HCT116 (cell line): ENCODE data around the gene TTC19. TPM values are rescaled to one million over a fixed set of nuclear protein-coding genes. Genes with fewer than 3 reads are reported as not detected.

Experiments
- ATAC-seq: fragments of 200-7000 bp; cut with Tn5 transposase; 2 replicates; pipeline ENCODE4 v1.9.1; 2020; ENCODE audit warnings: mild to moderate bottlenecking, moderate library complexity
- BruUV-seq: library from RNA; stranded (reverse); fragments of 400-500 nt; replicated peaks from 2 replicates; lab custom pipeline; 2021; lab: Mats Ljungman, UMichigan
- CTCF ChIA-PET: fragments of 300-600 bp; sonication (Branson Sonifier 250); formaldehyde crosslinking; loops from one replicate; lab custom pipeline; 2021; ENCODE audit warnings: antibody characterized with exemption; lab: Charles Lee
- POLR2A ChIA-PET: fragments of 300-600, 350-600 bp; sonication (Branson Sonifier 250); formaldehyde crosslinking; loops from one replicate; lab custom pipeline; 2021; ENCODE audit warnings: antibody characterized with exemption; lab: Charles Lee
- RAD21 ChIA-PET, 2 experiments: fragments of 300-600 bp; sonication (Branson Sonifier 250); formaldehyde crosslinking; loops; one replicate each; lab custom pipeline; 2023; ENCODE audit warnings: low total read pairs in 2 of 2; ENCODE audit not compliant: uncharacterized antibody in 2 of 2, unreplicated experiment in 2 of 2, low non-redundant PET in 1 of 2; lab: Charles Lee
- DNase-seq: peaks from one replicate; pipeline ENCODE4 v3.0.0-alpha.2; 2010; ENCODE audit warnings: low read depth, low spot score
- H2AFZ ChIP-seq: fragments of 200-600 bp; shearing (Covaris generic), sonication (generic); 2 replicates; pipeline ENCODE4 v1.6.1; 2017; ENCODE audit warnings: low read depth, mixed run types, mixed read lengths, antibody characterized with exemption, low read length; ENCODE audit not compliant: poor library complexity, severe bottlenecking
- H3K27ac ChIP-seq: 2 replicates; pipeline ENCODE4 v1.5.1; 2012; ENCODE audit warnings: low read depth, low read length
- H3K27me3 ChIP-seq: fragments of 200-600 bp; sonication (generic); 2 replicates; pipeline ENCODE4 v1.6.1; 2016; ENCODE audit warnings: mixed run types, low read length, mixed read lengths; ENCODE audit not compliant: insufficient read depth
- H3K36me3 ChIP-seq, 2 experiments: fragments of 200-500 bp in 1 of 2; fragments of 200-600 bp in 1 of 2; sonication (Bioruptor generic) in 1 of 2; sonication (generic) in 1 of 2; 2 replicates each; pipeline versions ENCODE4 v1.5.1 to v1.6.1; 2014 to 2016; ENCODE audit warnings: low read length in 2 of 2, inconsistent platforms in 1 of 2, mixed read lengths in 1 of 2, mixed run types in 1 of 2; ENCODE audit not compliant: insufficient read depth in 2 of 2, control insufficient read depth in 1 of 2
- H3K4me1 ChIP-seq, 2 experiments: fragments of 200-600 bp in 1 of 2; sonication (generic) in 1 of 2; 2 replicates each; pipeline versions ENCODE4 v1.5.1 to v1.6.1; 2012 to 2017; ENCODE audit warnings: low read length in 2 of 2, inconsistent platforms in 1 of 2, mild to moderate bottlenecking in 1 of 2, mixed read lengths in 1 of 2, mixed run types in 1 of 2, moderate library complexity in 1 of 2; ENCODE audit not compliant: insufficient read depth in 2 of 2, control insufficient read depth in 1 of 2
- H3K4me2 ChIP-seq: fragments of 200-600 bp; sonication (generic); 2 replicates; pipeline ENCODE4 v1.6.1; 2017; ENCODE audit warnings: mixed run types, low read length, mixed read lengths
- H3K4me3 ChIP-seq, 2 experiments: fragments of 200-600 bp in 1 of 2; sonication (generic) in 1 of 2; replicated peaks in 1 of 2; 2 replicates each; pipeline ENCODE4 v1.5.1; 2011 to 2016; ENCODE audit warnings: low read length in 2 of 2, control low read depth in 1 of 2, low read depth in 1 of 2, mild to moderate bottlenecking in 1 of 2, mixed read lengths in 1 of 2, mixed run types in 1 of 2
- H3K79me2 ChIP-seq: fragments of 200-600 bp; sonication (generic); 2 replicates; pipeline ENCODE4 v1.6.1; 2017; ENCODE audit warnings: mild to moderate bottlenecking, mixed run types, low read length, moderate library complexity, mixed read lengths; ENCODE audit not compliant: insufficient read depth
- H3K9ac ChIP-seq: fragments of 200-600 bp; sonication (generic); 2 replicates; pipeline ENCODE4 v1.6.1; 2016; ENCODE audit warnings: low read length, mixed read lengths
- H3K9me2 ChIP-seq: fragments of 200-600 bp; sonication (generic), shearing (Covaris generic); 2 replicates; pipeline ENCODE4 v1.6.1; 2017; ENCODE audit warnings: mixed run types, mild to moderate bottlenecking, moderate library complexity; ENCODE audit not compliant: insufficient read depth
- H3K9me3 ChIP-seq, 2 experiments: fragments of 200-500 bp in 1 of 2; fragments of 200-600 bp in 1 of 2; sonication (Bioruptor generic) in 1 of 2; sonication (generic) in 1 of 2; 2 replicates each; pipeline ENCODE4 v1.6.1; 2014 to 2017; ENCODE audit warnings: low read length in 2 of 2, mixed read lengths in 2 of 2, inconsistent platforms in 1 of 2, low read depth in 1 of 2, mild to moderate bottlenecking in 1 of 2, mixed run types in 1 of 2, moderate library complexity in 1 of 2; ENCODE audit not compliant: control insufficient read depth in 1 of 2, insufficient read depth in 1 of 2
- H4K20me1 ChIP-seq: fragments of 200-600 bp; sonication (generic), shearing (Covaris generic); 2 replicates; pipeline ENCODE4 v1.6.1; 2017; ENCODE audit warnings: mixed run types, mild to moderate bottlenecking, moderate library complexity; ENCODE audit not compliant: insufficient read depth
- EGR1 ChIP-seq: IDR thresholded peaks from 2 replicates; pipeline ENCODE4 v1.6.1; 2012; ENCODE audit warnings: low read depth
- ELF1 ChIP-seq: IDR thresholded peaks from 2 replicates; pipeline ENCODE4 v1.6.1; 2012; ENCODE audit warnings: low read depth, borderline replicate concordance
- EZH2 ChIP-seq: fragments of 200-600 bp; sonication (generic); IDR thresholded peaks from 2 replicates; pipeline ENCODE4 v1.6.1; 2017; ENCODE audit warnings: antibody characterized with exemption, mixed run types
- REST ChIP-seq: IDR thresholded peaks from 2 replicates; pipeline ENCODE4 v1.6.1; 2012; ENCODE audit warnings: low read depth
- YY1 ChIP-seq: IDR thresholded peaks from 2 replicates; pipeline ENCODE4 v1.6.1; 2011; ENCODE audit warnings: low read length, low read depth, moderate library complexity, mild to moderate bottlenecking; ENCODE audit not compliant: insufficient replicate concordance; ENCODE audit errors: extremely low read depth
- intact Hi-C: fragments of 100-400 bp; cut with micrococcal nuclease; formaldehyde crosslinking; loops from 2 replicates; pipeline ENCODE4 v1.10.0; 2022
- total RNA-seq: library from RNA; stranded (reverse); gene quantifications from one replicate; pipeline ENCODE4 v1.2.1, GENCODE V29; 2021; ENCODE audit not compliant: unreplicated experiment

The TTC19 gene
- total RNA-seq, 1 experiment from 2014 or later = 61.3 TPM

GRCh38 chr17:15971098-15971678 lies 28.4 kb upstream of the TTC19 start:
- Histone ChIP-seq H3K27ac (no peak overlapping the region), H2AFZ (no peak overlapping the region), H3K4me3 (no peak overlapping the region), H4K20me1 (no peaks in the 10 kb centered on the region), H3K27me3 (no peaks in the 10 kb centered on the region), H3K79me2 (peaks cover 97% of the 10 kb centered on the region), H3K4me1 (peaks cover 33 to 81% of the 10 kb centered on the region in 2 experiments), H3K9me3 (no peaks in the 10 kb centered on the region), H3K36me3 (peaks cover 0 to 48% of the 10 kb centered on the region in 2 experiments; a peak in 2 of 4 replicates), H3K9me2 (no peaks in the 10 kb centered on the region), H3K4me2 (no peak overlapping the region), H3K9ac (no peak overlapping the region)
- ChIA-PET RAD21 (no interaction called here), CTCF (interaction anchor here (0.8 kb wide), 1 partner anchor 26 kb away, joined by 3 read pairs; the partner anchor contains the start of gene ADORA2B), POLR2A (interaction anchor here (0.5 kb wide), 1 partner anchor 23 kb away, joined by 3 read pairs; no protein-coding TSS in a partner anchor)
- no peak for ATAC-seq
- no peak for DNase-seq
- intact Hi-C loops = no loop called here
- TF ChIP-seq EGR1 (no peak), EZH2 (no peak)
- no TSS peak for BruUV-seq

GRCh38 chr17:15971882-15972281 lies 27.7 kb upstream of the TTC19 start:
- Histone ChIP-seq H3K9me3 (no peaks in the 10 kb centered on the region), H3K4me2 (no peak overlapping the region), H3K27ac (no peak overlapping the region), H3K27me3 (no peaks in the 10 kb centered on the region), H3K4me3 (no peak overlapping the region), H2AFZ (no peak overlapping the region), H3K79me2 (peaks cover 97% of the 10 kb centered on the region), H3K36me3 (peaks cover 6 to 55% of the 10 kb centered on the region in 2 experiments; a peak in 3 of 4 replicates), H4K20me1 (no peaks in the 10 kb centered on the region), H3K9ac (no peak overlapping the region), H3K9me2 (no peaks in the 10 kb centered on the region), H3K4me1 (peaks cover 26 to 77% of the 10 kb centered on the region in 2 experiments)
- ChIA-PET CTCF (no interaction called here), RAD21 (no interaction called here), POLR2A (interaction anchor here (0.5 kb wide), 1 partner anchor 23 kb away, joined by 3 read pairs; no protein-coding TSS in a partner anchor)
- TF ChIP-seq ELF1 (no peak), YY1 (no peak), REST (no peak)
- DNase-seq (no peak), ATAC-seq (no peak)
- BruUV-seq = no TSS peak
- intact Hi-C loops = no loop called here
